DMS 273 treated with DMSO at 0.1 percent for 48 hours (cell line): Measurements from ENCODE around the gene USF2.
"Not testable (repeated sequence)": the region's sequence is repeated elsewhere in the genome, so short reads cannot be mapped to it uniquely, and the experiment has no call there.

Source experiments
- DNase-seq: peaks from one replicate; lab custom pipeline; 2025; lab: John Stamatoyannopoulos, UW

USF2 gene

DNA sequence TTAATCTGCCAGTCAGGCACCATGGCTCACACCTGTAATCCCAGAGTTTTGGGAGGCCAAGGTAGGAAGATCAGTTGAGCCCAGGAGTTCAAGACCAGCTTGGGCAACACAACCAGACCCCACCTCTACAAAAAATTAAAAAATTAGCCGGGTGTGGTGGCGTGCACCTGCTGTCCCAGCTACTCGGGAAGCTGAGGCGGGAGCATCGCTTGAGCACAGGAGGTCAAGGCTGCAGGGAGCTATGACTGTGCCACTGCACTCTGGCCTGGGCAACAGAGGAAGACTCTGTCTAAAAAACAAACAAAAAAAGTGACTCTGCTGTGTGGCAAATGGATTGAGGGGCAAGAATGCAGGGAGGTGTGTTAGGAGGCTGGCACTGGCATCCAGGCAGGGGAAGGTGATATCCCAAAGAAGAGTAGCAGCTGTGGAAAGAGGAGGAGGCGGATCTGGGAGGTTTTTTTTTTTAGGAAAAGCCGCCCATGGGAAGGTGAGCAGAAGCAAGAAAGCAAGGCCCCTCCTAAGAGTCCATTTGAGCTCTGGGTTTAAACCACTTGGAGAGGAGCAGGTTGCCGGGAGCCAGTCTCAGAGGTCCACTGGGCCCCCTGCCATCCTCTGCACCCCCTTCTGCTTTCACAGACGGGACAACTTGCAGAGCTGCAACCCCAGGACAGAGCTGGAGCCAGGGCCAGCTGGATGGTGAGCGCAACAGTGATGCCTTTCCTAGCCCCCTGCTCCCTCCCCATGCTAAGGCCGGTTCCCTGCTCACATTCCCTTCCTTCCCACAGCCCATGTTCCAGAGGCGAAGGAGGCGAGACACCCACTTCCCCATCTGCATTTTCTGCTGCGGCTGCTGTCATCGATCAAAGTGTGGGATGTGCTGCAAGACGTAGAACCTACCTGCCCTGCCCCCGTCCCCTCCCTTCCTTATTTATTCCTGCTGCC, 15.7 kb downstream of the USF2 start:
- DNase-seq = no peak

DNA sequence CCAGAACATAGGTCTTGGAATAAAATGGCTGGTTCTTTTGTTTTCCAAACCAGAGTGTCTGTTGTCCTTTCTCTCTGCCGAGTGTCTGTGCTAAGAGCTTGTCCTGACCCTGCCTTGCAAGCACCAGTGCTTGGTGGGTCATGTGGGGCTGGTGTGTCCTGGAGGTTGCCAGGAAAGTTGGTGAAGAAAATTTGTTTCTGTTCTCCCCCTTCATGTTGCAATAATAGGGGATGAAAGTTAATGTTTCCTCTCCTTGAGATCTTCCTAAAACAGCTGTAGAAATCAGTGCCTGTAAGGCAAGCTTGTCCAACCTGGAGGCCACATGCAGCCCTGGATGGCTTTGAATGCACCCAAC, 16.3 kb downstream of the USF2 start:
- DNase-seq = no peak

DNA sequence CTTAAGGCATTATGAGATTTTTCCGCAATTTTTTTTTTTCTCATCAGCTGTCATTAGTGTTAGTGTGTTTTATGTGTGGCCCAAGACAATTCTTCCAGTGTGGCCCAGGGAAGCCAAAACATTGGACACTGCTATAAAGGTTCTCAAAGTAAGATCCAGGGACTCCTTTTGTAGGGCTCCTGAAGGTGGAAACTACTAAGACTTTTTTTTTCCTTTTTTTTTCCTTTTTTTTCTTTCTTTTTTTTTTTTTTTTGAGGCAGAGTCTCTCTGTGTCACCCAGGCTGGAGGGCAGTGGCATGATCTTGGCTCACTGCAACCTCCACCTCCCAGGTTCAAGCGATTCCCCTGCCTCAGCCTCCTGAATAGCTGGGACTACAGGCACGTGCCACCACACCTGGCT, 16.7 kb downstream of the USF2 start:
- DNase-seq = not testable (repeated sequence)

DNA sequence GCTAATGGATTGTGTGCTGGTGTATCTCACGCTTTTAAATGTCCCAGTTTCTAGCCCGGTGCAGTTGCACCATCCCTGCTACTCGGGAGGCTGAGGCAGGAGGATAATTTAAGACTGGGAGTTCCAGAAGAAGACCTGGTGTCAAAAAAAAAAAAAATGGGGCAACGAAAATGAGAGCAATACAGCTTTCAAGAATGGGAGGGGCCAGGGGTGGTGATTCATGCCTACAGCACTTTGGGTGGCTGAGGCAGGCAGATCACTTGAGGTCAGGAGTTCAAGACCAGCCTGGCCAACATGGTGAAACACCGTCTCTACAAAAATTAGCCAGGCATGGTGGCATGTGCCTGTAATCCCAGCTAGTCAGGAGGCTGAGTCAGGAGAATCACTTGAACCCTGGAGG, 17.3 kb downstream of the USF2 start:
- not testable (repeated sequence) for DNase-seq

DNA sequence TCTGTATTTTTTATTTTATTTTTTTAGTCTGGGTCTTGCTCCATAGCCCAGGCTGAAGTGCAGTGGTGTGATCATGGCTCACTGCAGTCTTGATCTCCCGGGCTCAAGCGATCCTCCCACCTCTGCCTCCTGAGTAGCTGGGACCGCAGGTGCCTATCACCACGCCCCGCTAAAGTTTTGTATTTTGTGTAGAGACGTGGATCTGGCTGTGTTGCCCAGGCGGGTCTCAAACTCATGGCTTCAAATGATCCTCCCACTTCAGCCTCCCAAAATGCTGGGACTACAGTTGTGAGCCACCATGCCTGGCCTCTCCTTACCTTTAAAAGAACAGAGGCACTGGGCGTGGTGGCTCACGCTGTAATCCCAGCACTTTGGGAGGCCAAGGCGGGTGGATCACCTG, 19.0 kb downstream of the USF2 start:
- DNase-seq = no peak

DNA sequence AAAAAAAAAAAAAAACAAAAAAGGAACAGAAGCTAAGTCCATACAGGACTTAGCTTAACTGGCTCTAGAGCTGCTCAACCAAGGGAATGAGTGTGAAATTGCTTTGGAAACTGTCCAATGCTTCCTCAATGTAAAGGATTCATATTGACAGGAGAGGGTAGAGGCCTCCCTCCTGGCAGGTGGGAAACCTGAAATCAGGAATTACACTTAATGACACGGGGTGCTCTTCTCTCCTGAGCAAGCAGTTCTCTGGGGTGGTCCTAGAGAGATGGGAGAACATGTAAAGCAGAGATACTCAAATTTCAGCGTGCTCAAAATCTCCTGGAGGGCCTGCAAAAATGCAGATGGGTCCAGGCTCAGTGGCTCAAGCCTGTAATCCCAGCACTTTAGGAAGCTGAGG, 19.6 kb downstream of the USF2 start:
- no peak for DNase-seq

DNA sequence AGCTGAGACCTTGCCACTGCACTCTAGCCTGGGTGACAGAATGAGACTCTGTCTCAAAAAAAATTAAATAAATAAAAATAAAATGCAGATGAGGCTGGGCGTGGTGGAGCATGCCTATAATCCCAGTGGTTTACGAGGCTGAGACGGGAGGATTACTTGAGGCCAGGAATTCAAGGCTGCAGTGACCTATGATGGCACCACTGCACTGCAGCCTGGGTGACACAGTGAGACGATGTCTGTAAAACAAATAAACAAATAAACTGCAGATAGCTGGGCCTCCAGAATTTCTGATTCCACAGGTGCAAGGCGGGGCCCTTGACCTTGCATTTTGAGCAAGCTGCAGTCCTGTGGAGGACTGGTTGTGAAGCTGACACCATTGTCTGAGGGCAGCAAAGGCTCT, 20.1 kb downstream of the USF2 start:
- no peak for DNase-seq

DNA sequence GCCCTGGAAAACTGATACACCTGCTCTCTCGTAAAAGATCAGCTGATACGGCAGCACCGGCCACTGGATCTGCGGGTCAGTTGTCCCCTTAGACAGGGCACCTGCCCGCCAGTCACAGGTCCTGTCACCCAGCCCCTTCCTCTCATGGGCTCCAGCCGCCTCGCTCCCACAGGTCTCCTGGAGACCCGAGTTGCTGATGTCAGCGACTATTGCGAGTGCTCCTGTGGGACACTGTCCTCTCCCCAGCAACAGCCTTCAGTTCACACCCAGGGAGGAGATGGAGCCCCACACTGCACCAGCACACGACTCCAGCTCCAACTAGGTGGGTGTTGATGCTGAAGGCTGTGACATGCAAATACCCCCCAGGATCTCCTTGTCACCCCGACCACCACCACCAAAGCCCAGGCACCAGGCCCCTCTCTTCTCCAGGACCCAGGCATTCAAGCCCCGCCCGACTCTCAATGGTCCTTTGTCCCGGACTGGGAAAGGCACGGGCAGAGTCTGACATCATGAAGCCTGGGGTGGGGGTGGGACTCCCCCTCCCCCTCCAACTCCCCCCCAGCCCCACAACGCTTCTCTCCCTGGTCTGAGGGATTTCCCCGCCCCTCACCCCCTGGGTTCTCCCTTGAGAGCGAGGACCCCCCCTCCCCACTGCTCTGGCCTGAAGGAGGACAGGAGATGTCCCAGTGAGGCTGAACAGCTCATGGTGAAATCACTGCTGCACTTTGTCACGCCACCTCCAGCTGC, 21.8 kb downstream of the USF2 start:
- no peak for DNase-seq

DNA sequence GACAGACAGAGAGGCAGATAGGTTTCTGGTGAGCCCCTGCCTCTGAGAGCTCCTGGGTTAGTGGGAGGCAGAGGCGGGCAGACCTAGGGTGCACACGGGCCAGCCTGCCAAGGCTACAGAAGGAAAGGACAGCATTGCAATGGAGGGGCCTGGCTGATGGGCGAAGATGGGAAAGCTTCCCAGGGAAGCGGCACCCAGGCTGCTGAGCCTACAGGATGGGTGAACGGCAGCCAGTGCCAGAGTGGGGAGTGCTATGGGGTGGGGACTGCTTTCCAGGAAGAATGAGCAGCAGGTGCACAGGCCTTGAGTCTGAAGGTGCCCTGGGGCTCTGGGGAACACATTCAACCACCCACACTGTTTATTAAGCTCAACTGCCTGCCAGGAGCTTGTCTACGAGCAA, 22.5 kb downstream of the USF2 start:
- no peak for DNase-seq

DNA sequence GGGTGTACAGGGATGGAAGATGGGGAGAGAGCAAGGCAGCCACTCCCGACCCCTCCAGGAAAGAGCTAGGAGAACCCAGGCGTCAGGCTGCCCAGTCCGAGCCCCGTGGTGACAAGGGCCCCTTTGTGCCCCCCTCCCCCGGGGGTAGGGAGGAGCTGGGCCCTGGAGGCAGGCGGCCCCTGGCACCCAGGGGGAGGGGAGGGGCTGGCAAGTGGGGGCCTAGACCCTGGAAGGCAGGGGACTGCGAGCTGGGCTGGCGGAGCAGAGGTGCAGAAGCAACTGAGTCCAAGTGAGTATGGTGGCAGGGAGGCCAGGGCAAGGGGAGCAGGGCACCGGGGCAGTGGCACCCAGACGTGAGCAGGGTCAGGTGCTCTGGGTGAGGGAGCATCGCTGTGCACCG, 23.2 kb downstream of the USF2 start, which contains the start of gene MAG:
Gene MAG, plus strand, starts transcription at position 246 of the 400 bp plus-strand sequence. CDS start 3,248 bp downstream, outside the sequence.
- DNase-seq = no peak

DNA sequence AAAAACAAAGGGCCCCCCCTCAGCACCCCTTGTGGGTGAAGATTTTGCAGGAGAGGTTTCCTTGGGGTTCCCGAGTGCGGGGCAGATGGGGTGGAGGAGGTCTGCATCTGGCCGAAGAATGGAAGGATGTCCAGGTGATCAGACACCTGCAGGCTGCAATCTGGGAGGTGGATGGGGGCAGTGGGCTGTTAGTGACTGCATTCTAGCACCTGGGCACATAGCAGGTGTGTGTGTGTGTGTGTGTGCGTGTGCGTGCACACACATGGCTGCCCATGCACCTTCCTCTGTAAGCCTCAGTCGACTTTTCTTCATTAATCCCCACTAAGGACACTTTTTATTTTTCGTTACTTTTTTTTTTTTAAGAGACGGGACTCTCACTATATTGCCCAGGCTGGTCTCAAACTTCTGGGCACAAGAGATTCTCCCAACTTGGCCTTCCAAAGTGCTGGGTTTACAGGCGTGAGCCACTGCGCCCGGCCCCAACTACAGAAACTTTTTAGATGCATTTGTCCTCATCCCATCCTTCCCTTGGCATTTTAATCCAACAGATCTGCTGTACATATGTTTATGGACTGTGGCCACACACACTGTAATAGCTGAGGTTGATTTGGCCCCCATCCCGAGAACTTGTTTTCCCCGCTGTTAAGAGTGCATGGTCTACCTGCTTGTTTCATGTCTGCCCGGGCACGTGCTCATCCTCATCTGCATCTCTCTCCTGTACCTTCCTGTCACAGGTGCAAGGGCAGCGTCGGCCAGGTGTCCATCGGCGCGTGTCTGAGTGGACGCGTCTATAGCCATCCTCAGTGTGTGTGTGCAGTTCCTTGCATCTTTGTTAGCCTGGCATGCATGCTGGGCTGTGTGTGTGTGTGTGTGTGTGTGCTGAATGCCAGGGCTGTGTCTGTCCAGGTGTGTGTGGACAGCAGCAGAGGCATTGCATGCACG, 23.9 kb downstream of the USF2 start:
- DNase-seq = no peak

DNA sequence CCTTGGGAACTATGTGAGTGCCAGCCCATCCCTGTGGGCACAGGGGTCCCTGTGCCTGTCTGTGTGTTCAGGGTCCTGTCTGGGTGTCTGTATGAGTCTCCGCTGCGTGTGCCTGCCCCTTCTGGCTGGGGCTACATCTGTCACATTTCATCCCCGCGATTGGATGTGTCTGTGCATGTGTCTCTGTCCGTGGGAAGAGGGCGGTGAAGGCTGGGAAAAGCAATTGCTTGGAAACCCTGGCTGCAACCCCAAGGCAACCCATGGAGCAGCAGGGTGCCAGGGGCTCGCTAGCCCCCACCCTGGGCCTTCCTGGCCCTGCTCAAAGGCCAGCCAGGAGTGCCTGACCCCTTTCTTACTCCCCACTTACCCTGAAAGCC, 24.6 kb downstream of the USF2 start:
- no peak for DNase-seq

DNA sequence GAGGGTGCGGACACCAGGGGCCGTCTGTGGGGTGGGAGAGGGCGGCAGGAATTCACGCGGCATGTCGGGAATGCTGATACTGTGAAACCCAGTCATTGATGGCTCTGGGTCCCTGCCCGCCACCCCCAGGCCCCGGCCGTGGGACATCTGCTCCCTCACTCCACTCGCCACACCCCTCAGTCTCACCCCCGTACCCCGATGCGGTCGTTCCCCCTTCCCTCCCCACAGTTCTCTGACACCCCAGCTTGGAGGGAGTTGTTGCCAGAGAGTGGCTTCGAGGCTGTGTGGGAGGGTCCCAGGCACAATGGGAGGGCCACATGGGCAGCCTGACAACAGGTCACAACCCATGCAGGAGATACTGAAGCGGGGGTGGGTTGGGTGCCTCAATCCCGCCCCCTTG, 25.0 kb downstream of the USF2 start:
- no peak for DNase-seq

DNA sequence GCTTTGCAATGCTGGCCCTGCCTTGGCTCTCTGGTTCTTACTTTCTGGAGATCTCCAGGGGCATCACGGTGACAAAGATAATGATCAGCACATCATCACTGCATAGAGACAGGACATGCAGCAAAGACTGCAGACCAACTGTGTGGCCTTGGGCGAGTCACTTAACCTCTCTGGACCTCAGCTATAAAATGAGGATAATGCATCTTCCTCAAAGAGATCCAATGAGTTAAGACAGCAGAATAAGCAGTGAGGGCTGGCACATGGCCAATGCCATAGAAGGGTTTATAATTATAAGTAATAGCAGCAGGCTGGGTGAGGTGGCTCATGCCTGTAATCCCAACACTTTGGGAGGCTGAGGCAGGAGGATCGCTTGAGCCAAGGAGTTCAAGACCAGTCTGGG, 25.6 kb downstream of the USF2 start:
- no peak for DNase-seq

DNA sequence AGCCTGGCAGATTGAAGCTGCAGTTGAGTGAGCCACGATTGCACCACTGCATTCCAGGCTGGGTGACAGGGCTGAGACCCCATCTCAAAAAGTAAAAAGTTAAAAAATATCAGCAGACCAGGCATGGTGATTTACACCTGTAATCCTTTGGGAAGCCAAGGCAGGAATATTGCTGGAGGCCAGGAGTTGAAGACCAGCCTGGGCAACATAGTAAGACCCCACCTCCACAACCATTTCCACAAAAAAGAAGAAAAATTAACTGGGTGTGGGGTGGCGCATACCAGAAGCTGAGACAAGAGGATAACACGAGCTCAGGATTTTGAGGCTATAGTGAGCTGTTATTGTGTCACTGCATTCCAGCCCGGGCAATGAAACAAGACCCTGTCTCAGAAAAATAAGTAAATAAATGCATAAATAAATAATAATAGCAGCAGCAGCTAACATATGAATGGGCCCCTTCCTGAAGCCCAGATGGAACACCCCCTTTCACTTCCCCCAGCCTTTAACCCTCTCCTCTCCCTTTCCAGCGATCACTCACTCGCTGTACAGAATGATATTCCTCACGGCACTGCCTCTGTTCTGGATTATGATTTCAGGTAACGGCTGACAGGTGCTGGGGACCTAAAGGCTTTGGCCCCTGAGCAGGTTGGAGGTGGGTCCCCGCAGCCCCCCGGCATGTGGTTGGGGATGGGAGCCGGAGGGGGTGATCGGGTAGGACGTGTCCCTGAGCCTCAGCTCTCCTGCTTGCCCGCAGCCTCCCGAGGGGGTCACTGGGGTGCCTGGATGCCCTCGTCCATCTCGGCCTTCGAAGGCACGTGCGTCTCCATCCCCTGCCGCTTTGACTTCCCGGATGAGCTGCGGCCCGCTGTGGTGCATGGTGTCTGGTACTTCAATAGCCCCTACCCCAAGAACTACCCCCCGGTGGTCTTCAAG, 26.4 kb downstream of the USF2 start:
- no peak for DNase-seq

DNA sequence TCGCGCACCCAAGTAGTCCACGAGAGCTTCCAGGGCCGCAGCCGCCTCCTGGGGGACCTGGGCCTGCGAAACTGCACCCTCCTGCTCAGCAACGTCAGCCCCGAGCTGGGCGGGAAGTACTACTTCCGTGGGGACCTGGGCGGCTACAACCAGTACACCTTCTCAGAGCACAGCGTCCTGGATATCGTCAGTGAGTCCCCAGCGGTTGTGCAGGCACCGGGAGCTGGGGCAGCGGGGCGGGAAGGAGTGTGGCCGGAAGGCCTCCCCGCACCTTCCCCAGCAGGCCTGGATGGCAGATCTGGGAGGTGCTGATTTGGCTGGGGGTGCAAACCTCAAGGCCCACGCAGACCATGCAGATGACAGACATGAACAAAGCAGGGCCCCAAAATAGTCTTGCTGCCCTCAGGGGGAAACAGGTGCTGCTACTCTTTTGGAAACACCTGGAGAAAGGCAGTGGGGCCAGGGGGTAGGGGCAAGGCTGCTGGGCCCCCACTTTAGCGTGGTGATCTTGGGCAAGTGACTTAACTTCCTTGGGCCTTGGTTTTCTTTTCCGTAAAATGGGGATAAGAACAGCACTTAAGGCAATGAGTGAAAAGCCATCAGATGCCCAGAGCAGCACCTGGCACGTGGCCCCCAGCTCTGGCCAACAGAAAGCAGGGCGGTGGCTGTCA, 27.2 kb downstream of the USF2 start:
- no peak for DNase-seq

DNA sequence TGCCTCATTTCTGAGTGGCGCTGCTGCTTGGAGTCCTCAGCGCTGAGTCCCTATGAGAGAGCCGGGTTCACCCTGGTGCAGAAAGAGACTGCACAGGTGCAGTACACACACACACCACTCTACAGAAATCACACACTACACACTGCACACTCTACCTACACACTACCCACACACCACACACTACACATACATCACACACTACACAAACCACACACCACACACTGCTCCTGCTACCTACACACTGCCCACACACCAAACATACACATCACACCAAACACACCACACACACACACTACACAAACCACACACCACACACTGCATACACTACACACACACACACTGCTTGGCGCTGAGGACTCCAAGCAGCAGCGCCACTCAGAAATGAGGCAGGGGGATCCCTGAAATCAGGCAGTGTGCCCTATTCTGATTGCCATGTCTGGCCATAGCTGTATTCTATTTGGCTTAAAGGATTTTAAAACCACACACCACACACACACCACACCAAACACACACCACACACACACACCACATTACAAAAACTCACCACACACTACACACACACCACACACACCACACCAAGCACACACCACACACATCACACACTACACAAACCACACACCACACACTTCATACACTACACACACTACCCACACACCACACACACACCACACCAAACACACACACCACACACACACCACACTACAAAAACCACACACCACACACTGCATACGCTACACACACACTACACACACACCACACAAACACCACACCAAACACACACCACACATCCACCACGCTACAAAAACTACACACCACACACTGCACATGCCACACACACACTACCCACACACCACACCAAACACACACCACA, 28.1 kb downstream of the USF2 start:
- no peak for DNase-seq

DNA sequence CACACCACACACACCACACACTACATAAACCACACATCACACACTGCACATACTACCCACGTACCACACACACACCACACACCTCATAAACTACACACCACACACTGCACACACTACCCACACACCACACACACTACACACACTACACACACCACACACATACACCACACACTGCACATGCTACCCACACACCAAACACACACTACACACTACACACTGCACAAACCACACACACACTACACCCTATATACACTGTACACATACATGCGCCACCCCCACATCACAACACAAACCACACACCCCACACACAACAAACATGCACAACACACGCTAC, 28.7 kb downstream of the USF2 start:
- DNase-seq = no peak

DNA sequence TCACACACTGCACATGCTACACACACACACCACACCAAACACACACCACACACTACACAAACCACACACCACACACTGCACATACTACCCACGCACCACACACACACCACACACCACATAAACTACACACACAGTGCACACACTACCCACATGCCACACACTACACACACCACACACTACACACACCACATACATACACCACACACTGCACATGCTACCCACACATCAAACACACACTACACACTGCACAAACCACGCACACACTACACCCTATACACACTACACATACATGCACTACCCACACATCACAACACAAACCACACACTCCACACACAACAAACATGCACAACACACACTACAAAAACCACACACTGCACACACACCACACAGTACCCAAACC, 29.2 kb downstream of the USF2 start:
- no peak for DNase-seq

DNA sequence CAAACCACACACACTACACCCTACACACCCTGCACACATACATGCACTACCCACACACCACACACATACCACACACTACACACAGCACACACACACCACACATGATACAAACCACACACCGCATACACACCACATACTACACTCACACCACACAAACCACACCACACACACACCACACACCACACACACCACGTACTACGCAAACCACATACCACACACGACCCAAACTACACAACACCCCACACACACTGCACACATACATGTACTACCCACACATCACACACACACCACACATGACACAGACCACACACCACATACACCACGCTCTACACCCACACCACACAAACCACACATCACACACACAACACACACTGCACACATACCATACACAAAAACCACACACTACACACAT, 29.8 kb downstream of the USF2 start:
- DNase-seq = no peak
